Fibroblast of skin of left biceps (primary cell): Measurements from ENCODE around the gene TNIK.
A peak's percentile ranks its signal among the peaks of the same experiment; 100 is the strongest.
"Not testable (repeated sequence)": the region's sequence is repeated elsewhere in the genome, so short reads cannot be mapped to it uniquely, and the experiment has no call there.

Experiments used
- DNase-seq, 2 experiments: peaks; one replicate each; pipeline ENCODE4 v3.0.0-alpha.2; 2013; ENCODE audit warnings: low read depth in 2 of 2

Gene TNIK

DNA sequence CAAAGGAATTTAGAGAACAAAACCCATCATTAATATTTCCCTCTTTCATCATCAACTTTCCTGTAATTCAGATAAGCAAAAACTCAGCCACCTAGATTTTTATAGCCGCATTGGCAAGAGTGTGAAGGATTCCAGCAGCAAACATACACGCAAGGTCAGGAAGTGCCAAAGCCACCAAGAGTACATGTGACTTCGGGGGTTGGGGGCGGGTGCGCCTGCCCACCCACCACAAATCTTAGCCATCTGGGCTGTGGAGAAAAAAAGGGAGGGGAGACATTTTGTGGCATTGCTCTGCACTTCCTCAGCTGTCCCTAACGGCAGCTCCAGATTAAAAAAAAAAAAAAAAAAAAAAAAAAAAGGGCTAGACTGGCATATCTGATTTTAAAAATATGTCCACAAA, 148.4 kb downstream of the TNIK start:
- no peak for DNase-seq

- DNase-seq: peak; percentile 36 to 49
Observed at GRCh38 chr3:171309906-171310359, 150.3 kb downstream of the TNIK start.

- no peak for DNase-seq
Observed at GRCh38 chr3:171307988-171308387, 152.2 kb downstream of the TNIK start.

DNA sequence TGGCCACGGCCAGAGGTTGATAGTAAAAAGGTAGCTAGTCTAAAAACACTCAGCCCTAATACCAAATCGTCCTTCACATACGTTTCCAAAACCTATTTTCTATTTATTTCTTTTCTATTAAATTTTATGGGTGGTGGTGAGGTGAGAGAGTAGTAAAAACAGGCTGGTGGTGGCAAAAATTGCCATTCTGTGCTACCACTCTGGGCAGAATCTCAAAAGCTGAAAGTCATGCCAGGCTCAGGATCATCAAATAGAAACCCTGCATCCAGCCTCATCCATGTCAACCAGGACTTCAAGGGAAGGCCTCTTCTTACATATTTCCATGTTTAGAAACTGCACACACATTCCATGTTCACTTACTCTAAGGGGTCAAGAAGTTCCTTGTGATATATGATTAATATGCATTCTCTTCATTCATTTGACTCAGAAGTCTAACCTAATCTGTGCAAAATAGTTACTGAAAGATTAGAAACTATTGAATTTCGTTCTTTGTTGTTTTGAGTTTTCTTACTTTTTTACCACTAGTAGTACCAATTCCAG, 153.1 kb downstream of the TNIK start:
- no peak for DNase-seq

DNA sequence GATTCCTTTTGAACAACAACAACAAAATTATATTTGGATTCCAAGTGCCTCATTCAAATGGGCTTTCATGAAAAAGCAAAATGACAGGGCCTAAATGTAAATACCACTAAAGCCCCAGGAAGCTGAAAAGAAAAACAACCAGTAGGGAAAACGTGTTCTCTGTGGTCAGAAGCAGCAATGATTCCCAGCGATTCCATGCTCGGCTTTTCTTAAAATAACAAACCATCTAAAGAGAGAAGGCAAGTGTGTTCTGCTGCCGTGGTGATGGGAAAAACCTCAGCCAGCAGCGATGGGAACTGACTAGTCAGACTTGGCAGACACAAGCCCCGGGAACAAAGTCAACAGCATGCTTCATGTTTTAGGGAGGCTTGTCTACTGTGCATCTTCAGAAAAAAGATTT, 153.6 kb downstream of the TNIK start:
- DNase-seq: peak; percentile 87 to 89

DNA sequence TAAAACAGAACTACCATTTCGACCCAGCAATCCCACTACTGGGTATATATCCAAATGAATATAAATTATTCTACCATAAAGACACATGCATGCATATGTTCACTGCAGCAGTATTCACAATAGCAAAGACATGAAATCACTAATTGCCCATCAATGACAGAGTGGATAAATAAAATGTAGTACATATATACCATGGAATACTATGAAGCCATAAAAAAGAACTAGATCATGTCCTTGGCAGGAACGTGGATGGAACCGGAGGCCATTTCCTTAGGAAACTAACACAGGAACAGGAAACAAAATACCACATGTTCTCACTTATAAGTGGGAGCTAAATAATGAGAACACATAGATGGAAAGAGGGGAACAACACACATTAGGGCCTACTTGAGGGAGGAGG, 154.4 kb downstream of the TNIK start:
- not testable (repeated sequence) for DNase-seq

GRCh38 chr3:171304498-171304897, 155.7 kb downstream of the TNIK start:
- DNase-seq: not testable (repeated sequence)

DNA sequence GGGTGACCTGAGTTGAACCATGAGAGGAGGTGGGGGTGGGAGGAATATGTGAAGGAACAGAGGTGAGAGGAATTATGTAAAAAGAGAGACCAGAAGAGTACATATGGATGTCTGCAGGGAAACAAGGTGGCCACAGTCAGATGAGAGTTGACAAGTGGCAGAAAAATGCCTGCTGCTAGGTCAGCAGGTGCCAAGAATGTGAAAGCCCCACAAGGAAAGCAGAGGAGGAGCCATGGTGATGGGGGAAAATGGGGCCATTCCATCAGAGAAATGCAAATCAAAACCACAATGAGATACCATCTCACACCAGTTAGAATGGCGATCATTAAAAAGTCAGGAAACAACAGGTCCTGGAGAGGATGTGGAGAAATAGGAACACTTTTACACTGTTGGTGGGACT, 156.2 kb downstream of the TNIK start:
- DNase-seq: not testable (repeated sequence)

- no peak for DNase-seq
Observed at GRCh38 chr3:171301998-171302397, 158.2 kb downstream of the TNIK start.

DNA sequence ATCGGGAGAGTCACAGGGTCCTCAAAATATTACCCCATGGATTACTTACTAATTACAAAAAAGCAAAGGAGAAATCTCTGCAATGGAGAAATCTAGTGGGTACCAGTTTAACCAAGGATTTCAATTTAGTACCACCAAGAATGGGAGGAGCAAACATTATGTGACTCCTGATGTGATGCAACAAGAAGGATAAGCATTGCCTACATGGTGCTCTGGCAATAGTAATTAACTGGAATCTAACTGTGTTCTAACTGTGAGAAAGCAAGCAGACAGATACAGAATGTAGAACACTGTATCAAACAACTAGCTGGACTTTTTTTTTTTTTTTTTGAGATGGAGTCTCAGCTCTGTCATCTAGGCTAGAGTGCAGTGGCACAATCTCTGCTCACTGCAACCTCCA, 159.2 kb downstream of the TNIK start:
- no peak for DNase-seq

- no peak for DNase-seq
Observed at GRCh38 chr3:171297951-171298350, 162.3 kb downstream of the TNIK start.

DNA sequence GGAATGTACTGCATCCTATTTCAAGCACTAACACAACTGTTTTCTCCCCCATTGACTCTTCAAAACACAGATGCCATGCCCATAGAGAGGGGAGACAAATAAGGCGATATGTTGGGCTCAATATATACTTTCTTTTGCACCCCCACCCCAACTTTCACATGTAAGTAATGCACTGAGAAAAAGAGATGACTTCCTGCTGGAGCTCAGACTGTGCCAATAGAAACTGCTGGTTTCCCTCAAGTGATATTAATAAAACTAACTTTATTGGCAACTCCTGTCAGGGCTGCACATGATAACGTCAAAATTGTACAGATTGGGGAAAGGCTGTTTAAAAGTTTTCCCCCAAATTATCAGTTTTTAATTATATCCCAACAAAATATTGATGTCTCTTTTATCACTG, 163.0 kb downstream of the TNIK start:
- DNase-seq: no peak

DNA sequence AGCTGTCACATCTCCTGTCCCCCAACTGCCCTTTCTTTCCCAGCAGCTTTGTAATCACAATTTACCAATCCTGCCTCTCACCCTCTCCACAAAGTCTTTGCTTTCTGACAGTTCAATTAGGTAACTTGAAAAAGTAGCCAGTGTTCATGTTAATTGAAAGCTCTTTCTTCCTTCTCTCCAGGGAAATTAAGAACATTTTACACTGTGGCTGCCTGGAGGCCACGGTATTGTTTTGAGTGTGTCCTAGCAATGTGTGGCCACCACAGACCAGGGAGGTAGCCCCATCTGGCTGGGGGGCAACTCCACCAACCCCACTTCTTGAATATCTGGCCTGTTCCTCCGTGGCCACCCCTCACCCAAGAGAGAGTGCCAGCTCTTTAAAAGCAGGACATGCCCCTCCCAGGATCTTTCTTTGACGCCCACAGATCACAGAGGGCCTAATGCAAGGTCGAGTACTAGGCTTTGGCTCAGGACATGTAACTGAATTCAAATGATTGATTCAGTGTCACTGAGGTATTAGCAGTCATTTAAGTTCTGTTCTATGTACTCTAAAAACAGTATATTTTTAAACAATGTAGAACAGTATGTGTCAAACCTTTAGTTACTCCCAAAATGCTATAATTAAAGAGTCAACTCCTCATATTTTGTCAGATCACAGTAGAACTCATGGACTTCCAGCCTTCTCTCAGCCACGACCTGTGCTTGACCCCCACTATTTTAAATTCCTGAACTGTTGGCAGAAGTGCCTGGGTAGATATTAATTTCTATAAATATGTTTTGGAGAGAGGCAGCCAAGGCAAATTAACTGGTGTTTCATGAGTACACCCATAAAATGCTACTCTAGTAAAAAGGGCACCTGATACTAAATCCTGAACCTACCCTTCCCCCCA, 164.5 kb downstream of the TNIK start:
- DNase-seq: no peak

DNA sequence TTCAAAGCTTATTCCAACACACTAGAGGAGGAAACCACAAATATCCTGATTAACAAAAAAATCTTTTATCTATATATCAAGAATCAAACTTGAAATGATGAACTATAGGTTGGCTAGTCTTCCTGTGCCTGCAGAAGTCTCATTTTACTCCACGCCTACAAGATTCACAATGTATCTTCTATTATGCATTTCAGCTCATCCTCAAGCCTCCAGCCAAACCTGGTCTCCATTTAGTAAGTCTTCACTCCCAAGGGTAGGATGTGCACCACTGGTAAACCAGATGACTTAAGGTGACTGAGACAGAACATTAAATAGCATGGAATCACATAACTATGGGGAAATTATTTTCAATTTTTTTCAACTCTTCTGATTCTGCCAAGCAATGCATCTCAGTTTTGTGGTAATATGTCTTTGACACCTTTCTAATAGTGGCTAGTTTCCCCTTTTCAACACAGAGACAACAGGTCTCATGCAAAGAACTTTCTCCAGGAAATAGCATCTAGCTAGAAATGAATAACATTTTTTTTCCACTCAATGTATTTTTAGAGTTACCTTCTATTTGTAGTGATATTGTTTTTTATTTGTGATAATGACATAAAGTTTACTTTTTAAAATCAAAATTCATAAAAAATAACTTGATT, 166.9 kb downstream of the TNIK start:
- DNase-seq: no peak

- DNase-seq: no peak
Observed at GRCh38 chr3:171290680-171291079, 169.5 kb downstream of the TNIK start.

GRCh38 chr3:171289291-171289690, 170.9 kb downstream of the TNIK start:
- DNase-seq: no peak

DNA sequence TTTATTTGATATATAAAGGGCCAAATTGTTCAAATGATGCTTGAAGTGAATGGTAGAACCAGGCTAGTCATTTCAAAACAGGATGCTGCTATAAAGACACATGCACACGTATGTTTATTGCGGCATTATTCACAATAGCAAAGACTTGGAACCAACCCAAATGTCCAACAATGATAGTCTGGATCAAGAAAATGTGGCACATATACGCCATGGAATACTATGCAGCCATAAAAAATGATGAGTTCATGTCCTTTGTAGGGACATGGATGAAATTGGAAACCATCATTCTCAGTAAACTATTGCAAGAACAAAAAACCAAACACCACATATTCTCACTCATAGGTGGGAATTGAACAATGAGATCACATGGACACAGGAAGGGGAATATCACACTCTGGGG, 172.4 kb downstream of the TNIK start:
- DNase-seq: not testable (repeated sequence)

GRCh38 chr3:171286580-171287249, 173.5 kb downstream of the TNIK start:
- DNase-seq: no peak

- DNase-seq: no peak
Observed at GRCh38 chr3:171285287-171285686, 174.9 kb downstream of the TNIK start.

GRCh38 chr3:171284308-171285075, 175.7 kb downstream of the TNIK start:
- DNase-seq: peak; percentile 77 to 78

DNA sequence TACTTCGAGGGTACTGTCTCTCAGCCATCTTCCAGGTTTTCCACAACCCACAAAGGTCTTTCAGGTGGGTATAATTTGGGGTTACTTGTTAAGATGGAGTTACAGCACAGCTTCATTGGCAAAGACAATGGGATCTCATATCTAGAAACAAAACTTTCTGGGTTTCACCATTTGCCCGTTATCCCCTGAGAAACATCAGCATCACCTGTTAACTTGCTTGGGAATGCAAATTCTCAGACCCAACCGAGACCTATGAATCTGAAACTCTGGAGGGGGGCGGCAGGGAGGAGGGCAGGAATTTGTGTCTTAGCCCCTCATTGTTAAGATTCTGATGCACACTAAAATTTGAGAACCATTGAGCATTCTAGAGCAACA, 176.4 kb downstream of the TNIK start:
- DNase-seq: no peak
